Measurements from ENCODE around the gene PARS2.
A peak's percentile ranks its signal among the peaks of the same experiment; 100 is the strongest.
"Not testable (repeated sequence)": the region's sequence is repeated elsewhere in the genome, so short reads cannot be mapped to it uniquely, and the experiment has no call there.

Gene PARS2

GRCh38 chr1:54798769-54799641 is 34.7 kb upstream of the PARS2 start:
- peak; percentile 43 to 50 for DNase-seq

GRCh38 chr1:54798206-54798605 is 33.9 kb upstream of the PARS2 start:
- no peak for DNase-seq

GRCh38 chr1:54796902-54797301 is 32.6 kb upstream of the PARS2 start:
- DNase-seq = no peak

DNA sequence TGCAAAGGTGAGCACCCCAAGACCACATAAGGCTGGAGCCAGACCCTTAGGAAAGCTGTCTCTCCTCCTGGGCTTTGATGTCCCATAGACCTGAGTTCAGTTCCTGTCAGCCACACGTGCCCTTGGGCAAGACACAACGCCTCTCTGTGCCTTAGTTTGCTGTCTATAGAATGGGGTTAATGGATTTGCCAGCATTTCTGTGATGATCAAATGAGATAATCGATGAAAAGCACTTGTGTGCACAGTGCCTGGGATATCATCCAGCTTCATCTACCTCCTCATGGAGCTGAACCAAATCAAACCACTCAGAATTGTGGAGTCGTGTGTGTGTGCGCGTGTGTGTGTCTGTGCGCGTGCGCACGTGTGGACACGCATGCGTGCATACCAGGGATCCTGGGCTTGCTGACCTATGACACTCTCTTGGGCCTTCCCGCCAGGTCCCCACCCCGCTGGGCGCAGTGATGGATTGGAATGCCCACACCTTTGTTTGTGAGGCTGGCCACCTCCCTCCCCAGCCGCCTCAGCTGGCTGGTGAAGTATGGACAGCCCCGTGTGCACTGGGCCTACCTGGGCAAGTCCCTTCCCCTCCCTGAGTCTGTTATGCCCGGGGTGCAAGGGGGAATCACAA is 31.6 kb upstream of the PARS2 start:
- no peak for DNase-seq

- no peak for DNase-seq
Measured at GRCh38 chr1:54795356-54795665, 31.0 kb upstream of the PARS2 start.

- DNase-seq = no peak
Measured at GRCh38 chr1:54794451-54795355, 30.4 kb upstream of the PARS2 start.

GRCh38 chr1:54792686-54793282 is 28.5 kb upstream of the PARS2 start:
- no peak for DNase-seq

DNA sequence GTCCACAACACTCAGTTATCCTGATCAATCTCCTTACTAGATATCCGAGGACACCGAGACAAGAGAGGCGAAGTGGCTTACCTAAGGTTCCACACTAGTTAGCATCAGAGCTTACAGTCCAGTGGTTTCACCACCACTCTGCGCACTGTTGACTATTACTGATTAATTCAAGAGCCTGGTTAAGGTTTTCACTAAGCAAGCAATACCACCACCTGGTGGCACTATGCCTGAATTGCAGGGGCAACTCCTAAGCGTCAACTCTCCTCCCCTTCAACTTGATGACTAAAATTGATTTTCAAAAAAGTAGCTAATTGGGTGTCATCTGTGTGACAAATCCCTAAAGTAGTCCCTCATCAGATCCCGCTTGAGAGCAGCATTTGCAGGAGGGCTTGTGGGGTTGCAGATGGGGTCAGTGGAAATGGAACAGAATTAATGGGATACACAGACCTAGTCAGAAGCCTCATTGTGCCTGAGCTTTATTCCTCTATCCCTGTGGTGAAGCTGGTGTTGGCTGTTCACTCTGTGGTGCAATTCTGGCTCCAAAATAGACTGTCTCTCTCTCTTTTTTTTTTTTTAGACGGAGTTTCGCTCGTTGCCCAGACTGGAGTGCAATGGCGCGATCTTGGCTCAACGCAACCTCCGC is 27.7 kb upstream of the PARS2 start:
- peak; percentile 61 to 80 for DNase-seq

- no peak for DNase-seq
Measured at GRCh38 chr1:54788459-54788858, 24.1 kb upstream of the PARS2 start.

GRCh38 chr1:54787604-54788003 is 23.3 kb upstream of the PARS2 start:
- no peak for DNase-seq

DNA sequence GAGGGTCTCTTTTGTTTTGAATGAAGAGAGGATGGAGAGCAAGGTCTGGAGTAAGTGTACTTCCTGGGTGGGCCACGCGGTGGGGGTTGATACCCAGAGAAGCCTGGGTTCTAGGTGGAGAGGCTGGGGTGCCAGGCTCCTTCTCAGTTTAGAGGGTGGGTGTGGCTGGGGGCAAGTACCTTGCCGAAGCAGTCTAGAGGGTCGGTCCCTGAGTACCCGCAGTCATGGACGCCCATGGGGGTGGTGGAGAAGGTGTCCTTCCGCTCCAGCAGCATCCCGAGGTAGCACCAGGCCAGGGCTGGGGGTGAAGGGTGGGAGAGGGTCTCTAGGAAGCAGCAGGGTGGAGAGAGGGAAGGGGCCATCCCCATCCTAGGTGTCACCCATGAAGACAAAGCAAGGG is 22.5 kb upstream of the PARS2 start:
- no peak for DNase-seq

DNA sequence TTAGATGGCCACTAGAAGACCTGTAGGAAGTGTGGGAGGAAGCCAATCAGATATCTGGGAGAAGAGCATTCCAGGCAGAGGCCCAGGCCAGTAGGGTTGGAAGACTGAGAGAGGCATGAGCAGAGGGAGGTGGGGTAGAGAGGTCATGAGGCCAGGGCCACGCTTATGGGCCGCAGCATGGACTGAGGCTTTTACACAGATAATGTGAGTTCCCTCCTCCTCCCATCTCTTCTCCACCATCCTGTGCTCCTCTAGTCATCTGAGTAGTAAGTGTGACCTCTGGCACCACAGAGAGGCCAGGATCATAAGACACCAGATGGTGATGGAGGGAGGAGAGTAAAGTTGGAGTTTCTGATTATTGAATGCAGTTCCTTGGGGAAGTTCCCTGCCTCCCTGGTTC is 19.7 kb upstream of the PARS2 start:
- no peak for DNase-seq

DNA sequence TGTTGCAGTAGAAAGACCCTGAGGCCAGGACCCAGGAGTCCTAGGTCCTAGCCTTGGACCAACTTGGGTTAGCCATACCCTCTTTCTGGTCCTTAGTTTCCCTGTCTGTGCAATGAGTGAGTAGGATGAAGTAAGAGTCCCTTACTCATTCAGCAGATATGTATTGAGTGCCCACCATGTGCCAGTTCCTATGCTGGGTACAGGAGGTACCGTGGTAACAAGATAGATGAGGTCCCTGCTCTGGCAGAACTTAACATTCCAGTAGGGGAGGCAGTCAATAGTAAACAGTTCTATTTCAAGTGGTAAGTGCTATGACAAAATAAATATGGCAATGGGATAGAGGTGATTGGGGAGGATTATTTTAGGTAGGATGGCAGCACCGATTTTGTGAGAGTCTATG is 18.3 kb upstream of the PARS2 start:
- DNase-seq = no peak

DNA sequence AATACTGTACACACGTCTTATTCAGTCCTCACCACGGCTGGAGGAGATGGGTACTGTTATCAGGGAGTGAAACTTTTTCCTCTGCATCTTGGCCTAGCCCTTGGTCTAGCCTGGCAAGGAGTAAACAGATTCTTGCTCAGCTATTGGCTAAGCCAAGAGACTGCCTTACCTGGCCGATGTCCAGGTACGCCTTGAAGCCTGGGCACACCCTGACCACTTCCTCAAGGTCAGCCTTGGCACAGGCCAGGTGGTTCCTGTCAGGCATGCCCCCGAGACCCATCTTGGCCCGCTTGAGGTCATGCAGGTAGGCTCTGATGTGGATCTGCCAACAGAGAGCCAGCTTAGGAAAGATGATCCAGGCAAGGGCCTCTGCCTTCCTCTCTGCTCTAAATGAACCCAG is 17.8 kb upstream of the PARS2 start:
- no peak for DNase-seq

DNA sequence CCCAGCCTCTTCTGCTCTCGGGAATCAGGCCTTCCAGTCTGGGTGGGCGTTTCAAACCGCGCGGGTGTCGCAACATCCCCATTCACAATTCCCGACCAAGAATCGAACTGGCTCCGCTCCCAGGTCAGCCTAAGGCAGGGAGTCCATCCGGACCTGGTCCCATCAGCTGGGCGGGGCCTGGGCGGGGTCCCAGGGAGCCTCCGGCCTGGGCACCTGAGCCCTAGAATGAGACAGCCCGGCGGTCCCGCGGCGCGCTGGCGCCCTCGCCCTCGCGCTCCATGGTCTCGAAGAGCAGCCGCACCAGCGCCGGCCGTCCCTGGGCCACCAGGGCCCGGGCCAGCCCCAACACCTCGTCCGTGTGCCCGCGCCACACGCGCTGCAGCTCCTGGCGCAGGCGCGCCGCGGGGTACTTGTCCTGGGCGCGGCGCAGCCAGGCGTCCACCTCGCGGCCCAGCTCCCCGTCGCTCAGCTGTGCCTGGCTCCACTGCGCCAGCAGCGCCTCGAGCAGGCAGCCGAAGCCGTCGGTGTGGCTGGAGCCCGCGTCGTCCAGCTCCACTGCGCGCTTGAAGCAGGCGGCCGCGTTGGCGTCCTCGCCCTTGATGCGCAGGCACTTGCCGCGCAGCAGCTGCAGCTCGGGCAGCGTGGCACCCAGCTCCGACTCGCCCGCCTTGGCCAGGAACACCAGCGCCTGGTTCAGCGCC is 16.9 kb upstream of the PARS2 start:
- no peak for DNase-seq

DNA sequence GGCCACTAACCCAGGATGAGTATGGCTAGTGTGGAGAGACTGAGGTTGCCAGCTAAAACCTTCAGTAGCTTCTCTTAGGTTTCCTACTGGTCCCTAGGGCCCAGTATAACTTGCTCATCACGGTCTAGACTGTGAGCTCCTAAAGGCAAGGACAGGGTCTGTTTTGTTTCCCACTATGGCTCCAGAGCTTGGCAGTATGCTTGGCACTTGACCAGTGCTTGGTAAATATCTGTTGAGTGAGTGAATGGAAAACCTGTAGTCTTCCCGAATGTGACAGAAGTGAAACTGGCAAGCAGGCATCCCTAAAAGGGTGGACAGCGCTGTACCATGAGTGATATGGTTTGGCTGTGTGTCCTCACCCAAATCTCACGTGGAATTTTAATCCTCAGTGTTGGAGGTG is 13.1 kb upstream of the PARS2 start:
- DNase-seq = no peak

DNA sequence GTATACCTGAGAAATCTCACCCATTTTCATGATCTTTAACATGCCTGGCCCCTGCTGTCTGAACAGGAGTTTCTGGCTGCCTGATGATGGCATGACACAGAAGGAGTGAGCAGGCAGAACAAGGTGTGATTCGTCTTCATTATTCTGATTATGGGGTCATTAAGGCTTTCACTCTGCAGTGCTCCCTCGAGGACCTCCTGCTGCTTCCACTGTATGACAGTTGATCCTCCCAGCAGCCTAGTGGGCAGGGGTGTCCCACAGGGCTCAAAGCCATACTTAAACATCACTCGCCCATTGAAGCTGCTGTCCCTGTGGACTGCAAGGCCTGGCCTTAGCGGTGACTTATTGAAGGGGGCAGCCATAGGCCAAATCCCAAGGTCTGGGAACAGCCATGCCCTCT is 12.7 kb upstream of the PARS2 start:
- no peak for DNase-seq

GRCh38 chr1:54775828-54776721 is 11.8 kb upstream of the PARS2 start:
- not testable (repeated sequence) for DNase-seq

- peak in 1 of 2 donors; percentile 18 for DNase-seq
Measured at GRCh38 chr1:54774820-54775498, 10.6 kb upstream of the PARS2 start.

GRCh38 chr1:54772951-54773350 is 8.6 kb upstream of the PARS2 start:
- DNase-seq = no peak

Measured in stimulated activated CD4-positive, alpha-beta T cell treated with anti-CD3 and anti-CD28 coated beads, Interleukin-2, amount 100 ng/mL, for 24 hours (primary cell).